ENCODE data around the gene HOXA6. TPM values are rescaled to one million over a fixed set of nuclear protein-coding genes. Genes with fewer than 3 reads are reported as not detected.

The HOXA6 gene
- total RNA-seq, 1 donor = 7.6 TPM

DNA sequence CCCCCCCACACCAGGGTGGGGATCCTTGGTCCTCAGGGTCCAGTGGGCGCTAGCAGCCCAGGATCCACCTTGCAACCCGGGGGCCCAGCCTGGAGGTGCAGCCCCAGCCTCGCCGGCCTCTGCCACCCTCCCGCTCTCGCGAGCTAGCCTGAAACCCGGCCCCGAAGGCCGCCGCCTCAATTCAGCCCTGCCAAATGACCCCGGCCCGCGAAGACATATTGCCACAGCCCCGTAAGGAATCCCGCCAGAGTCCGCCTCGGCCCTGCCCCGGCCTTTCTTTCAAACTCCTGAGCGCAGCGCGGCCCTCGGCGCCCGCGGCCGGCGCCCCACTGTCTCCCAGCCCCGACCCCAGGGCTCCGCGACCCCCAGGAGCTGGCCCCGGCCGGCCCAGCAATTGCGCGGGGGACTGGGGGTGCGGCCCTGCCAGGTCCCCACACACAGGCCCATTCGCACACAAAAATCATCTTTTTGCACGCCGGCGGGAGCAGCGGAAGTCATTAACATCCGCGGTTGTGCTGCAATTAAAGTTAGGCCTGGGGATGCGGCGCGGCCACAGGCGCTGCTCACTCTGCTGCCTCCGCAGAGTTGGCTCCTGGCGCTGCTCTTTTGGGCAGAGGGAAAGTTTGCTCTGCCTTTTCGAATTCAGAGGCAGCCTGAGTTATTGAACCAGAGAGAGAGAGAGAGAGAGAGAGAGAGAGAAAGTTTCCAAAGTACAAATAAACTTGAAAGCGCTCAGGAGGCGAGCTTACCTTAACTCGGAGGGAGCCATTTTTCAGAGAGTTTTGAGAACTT is 8.0 kb downstream of the HOXA6 start:
- TF ChIP-seq, protein P1, sequence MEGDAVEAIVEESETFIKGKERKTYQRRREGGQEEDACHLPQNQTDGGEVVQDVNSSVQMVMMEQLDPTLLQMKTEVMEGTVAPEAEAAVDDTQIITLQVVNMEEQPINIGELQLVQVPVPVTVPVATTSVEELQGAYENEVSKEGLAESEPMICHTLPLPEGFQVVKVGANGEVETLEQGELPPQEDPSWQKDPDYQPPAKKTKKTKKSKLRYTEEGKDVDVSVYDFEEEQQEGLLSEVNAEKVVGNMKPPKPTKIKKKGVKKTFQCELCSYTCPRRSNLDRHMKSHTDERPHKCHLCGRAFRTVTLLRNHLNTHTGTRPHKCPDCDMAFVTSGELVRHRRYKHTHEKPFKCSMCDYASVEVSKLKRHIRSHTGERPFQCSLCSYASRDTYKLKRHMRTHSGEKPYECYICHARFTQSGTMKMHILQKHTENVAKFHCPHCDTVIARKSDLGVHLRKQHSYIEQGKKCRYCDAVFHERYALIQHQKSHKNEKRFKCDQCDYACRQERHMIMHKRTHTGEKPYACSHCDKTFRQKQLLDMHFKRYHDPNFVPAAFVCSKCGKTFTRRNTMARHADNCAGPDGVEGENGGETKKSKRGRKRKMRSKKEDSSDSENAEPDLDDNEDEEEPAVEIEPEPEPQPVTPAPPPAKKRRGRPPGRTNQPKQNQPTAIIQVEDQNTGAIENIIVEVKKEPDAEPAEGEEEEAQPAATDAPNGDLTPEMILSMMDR (IDR thresholded peaks at IDR 0.05; ENCODE audit: extremely low read depth, low read depth, low read length) = no peak
- peaks cover 37% of the 10 kb centered on the region for H3K4me1 ChIP-seq (ENCODE audit: insufficient read depth, low read length)
- peak overlapping the region; percentile 32 for H3K27ac ChIP-seq (ENCODE audit: low read depth, low read length)
- peaks cover 70% of the 10 kb centered on the region for H3K79me2 ChIP-seq (ENCODE audit: insufficient read depth, low read length)
- H4K20me1 ChIP-seq (ENCODE audit: insufficient read depth, low read length) = peaks cover 10% of the 10 kb centered on the region
- H3K9me3 ChIP-seq (ENCODE audit: low read depth, low read length) = no peaks in the 10 kb centered on the region
- H2AFZ ChIP-seq (ENCODE audit: low read length) = no peak overlapping the region
- peak; percentile 83 for DNase-seq (ENCODE audit: insufficient read length, low spot score, missing footprints)
- no peaks in the 10 kb centered on the region for H3K27me3 ChIP-seq (ENCODE audit: insufficient read depth, low read length)
- H3K4me2 ChIP-seq (ENCODE audit: insufficient read depth, low read length) = no peak overlapping the region
- H3K36me3 ChIP-seq (ENCODE audit: insufficient read depth, low read length) = peaks cover 37% of the 10 kb centered on the region
- no peak overlapping the region for H3K4me3 ChIP-seq (ENCODE audit: insufficient read depth, low read length)

DNA sequence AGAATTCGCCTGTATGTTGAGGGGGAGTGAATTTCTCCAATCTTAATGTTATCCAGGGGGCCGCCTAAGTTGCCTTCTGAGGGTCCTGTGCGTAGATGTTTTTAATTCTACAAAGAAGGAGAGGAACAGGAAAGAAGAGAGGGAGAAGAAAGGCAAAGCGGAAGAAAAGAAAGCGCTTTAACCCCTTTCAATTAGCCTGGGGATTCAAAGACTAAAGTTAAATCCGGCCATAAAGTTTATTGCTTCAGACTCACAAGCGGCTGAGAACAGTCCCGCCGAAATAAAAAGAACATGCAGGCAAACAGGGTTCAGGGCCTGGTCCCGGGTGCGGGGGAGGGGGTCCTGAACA is 8.6 kb downstream of the HOXA6 start:
- Histone ChIP-seq H3K4me1 (ENCODE audit: insufficient read depth, low read length) (peaks cover 42% of the 10 kb centered on the region), H3K4me3 (ENCODE audit: insufficient read depth, low read length) (no peak overlapping the region), H2AFZ (ENCODE audit: low read length) (no peak overlapping the region), H3K9me3 (ENCODE audit: low read depth, low read length) (no peaks in the 10 kb centered on the region), H4K20me1 (ENCODE audit: insufficient read depth, low read length) (peaks cover 10% of the 10 kb centered on the region), H3K27me3 (ENCODE audit: insufficient read depth, low read length) (no peaks in the 10 kb centered on the region), H3K36me3 (ENCODE audit: insufficient read depth, low read length) (peaks cover 31% of the 10 kb centered on the region), H3K27ac (ENCODE audit: low read depth, low read length) (peak overlapping the region; percentile 32), H3K79me2 (ENCODE audit: insufficient read depth, low read length) (peaks cover 65% of the 10 kb centered on the region), H3K4me2 (ENCODE audit: insufficient read depth, low read length) (no peak overlapping the region)
- DNase-seq (ENCODE audit: insufficient read length, low spot score, missing footprints) = peak; percentile 74
- TF ChIP-seq, protein P1 (IDR thresholded peaks at IDR 0.05; ENCODE audit: extremely low read depth, low read depth, low read length) = no peak

DNA sequence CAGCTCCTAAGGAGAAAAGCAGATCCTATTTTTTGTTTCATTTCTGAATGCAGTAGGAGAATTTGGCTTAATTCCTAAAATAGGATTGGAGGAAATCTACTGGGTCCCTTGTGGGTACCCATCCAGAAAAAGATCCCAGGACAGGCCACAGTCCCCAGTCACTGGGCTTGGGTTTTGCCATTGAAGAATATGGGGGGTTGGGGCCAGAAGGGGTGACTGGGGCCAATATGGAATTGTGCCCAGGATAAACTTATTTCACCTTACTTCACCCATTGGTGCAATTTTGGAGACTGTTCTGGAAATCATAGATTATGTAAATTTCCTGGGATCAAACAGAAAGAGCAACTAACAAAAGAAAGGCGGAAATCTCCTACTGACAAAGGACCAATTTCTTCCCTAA is 9.1 kb downstream of the HOXA6 start:
- H2AFZ ChIP-seq (ENCODE audit: low read length) = no peak overlapping the region
- H3K36me3 ChIP-seq (ENCODE audit: insufficient read depth, low read length) = peaks cover 27% of the 10 kb centered on the region
- H3K4me1 ChIP-seq (ENCODE audit: insufficient read depth, low read length) = peaks cover 46% of the 10 kb centered on the region
- H3K79me2 ChIP-seq (ENCODE audit: insufficient read depth, low read length) = peaks cover 65% of the 10 kb centered on the region
- TF ChIP-seq, protein P1 (IDR thresholded peaks at IDR 0.05; ENCODE audit: extremely low read depth, low read depth, low read length) = no peak
- H3K27ac ChIP-seq (ENCODE audit: low read depth, low read length) = peak overlapping the region; percentile 90
- peaks cover 10% of the 10 kb centered on the region for H4K20me1 ChIP-seq (ENCODE audit: insufficient read depth, low read length)
- DNase-seq (ENCODE audit: insufficient read length, low spot score, missing footprints) = peak; percentile 18
- peak overlapping the region; percentile 33 for H3K4me2 ChIP-seq (ENCODE audit: insufficient read depth, low read length)
- no peaks in the 10 kb centered on the region for H3K27me3 ChIP-seq (ENCODE audit: insufficient read depth, low read length)
- no peaks in the 10 kb centered on the region for H3K9me3 ChIP-seq (ENCODE audit: low read depth, low read length)
- no peak overlapping the region for H3K4me3 ChIP-seq (ENCODE audit: insufficient read depth, low read length)

DNA sequence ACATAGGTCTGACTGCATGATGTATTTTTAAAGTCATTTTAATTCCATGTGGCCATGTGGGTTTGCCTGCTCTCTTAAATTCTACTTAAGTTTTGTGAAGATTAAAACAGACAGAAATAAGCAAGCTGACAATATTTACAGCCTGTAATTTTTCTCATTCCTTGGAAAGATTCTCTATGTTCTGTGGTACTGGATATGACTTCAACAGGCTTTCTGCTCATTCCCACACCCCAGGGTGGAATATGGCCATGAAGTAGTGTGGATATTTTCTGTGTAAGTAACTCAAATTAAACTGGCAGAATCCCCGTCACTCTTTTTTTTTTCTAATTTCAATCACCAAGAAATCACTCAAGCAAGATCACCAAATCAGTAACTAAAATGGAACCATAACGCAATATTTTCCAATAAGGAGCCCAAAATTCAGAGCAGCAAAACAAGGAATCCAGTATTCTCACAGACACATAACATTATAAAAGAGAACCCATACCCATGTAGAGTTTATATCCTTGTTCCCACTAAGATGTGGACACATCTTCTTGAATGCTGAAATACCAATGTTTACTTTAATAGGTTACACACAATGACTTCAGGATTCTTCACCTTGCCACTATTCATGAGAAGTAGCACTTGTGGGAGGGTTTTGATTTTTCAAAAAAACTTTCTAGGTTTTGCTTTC is 9.8 kb downstream of the HOXA6 start:
- Histone ChIP-seq H3K4me2 (ENCODE audit: insufficient read depth, low read length) (peak overlapping the region; percentile 72), H3K4me3 (ENCODE audit: insufficient read depth, low read length) (no peak overlapping the region), H4K20me1 (ENCODE audit: insufficient read depth, low read length) (peaks cover 10% of the 10 kb centered on the region), H3K27me3 (ENCODE audit: insufficient read depth, low read length) (no peaks in the 10 kb centered on the region), H3K36me3 (ENCODE audit: insufficient read depth, low read length) (peaks cover 23% of the 10 kb centered on the region), H3K9me3 (ENCODE audit: low read depth, low read length) (no peaks in the 10 kb centered on the region), H2AFZ (ENCODE audit: low read length) (no peak overlapping the region), H3K4me1 (ENCODE audit: insufficient read depth, low read length) (peaks cover 46% of the 10 kb centered on the region), H3K79me2 (ENCODE audit: insufficient read depth, low read length) (peaks cover 65% of the 10 kb centered on the region), H3K27ac (ENCODE audit: low read depth, low read length) (peak overlapping the region; percentile 90)
- TF ChIP-seq, protein P1 (IDR thresholded peaks at IDR 0.05; ENCODE audit: extremely low read depth, low read depth, low read length) = no peak
- DNase-seq (ENCODE audit: insufficient read length, low spot score, missing footprints) = peak; percentile 76
